GM18507 (cell line): ENCODE data around the gene GPR132.
"Not testable (repeated sequence)": the region's sequence is repeated elsewhere in the genome, so short reads cannot be mapped to it uniquely, and the experiment has no call there.

Experiments
- DNase-seq: peaks from one replicate; pipeline ENCODE4 v3.0.0; 2011; ENCODE audit warnings: low read depth; ENCODE audit not compliant: insufficient read length; ENCODE audit errors: extremely low spot score
- FAIRE-seq: peaks from 2 replicates; lab custom pipeline; 2011; peaks lifted over from hg19 to GRCh38; lab: Jason Lieb, UNC

GPR132 gene

DNA sequence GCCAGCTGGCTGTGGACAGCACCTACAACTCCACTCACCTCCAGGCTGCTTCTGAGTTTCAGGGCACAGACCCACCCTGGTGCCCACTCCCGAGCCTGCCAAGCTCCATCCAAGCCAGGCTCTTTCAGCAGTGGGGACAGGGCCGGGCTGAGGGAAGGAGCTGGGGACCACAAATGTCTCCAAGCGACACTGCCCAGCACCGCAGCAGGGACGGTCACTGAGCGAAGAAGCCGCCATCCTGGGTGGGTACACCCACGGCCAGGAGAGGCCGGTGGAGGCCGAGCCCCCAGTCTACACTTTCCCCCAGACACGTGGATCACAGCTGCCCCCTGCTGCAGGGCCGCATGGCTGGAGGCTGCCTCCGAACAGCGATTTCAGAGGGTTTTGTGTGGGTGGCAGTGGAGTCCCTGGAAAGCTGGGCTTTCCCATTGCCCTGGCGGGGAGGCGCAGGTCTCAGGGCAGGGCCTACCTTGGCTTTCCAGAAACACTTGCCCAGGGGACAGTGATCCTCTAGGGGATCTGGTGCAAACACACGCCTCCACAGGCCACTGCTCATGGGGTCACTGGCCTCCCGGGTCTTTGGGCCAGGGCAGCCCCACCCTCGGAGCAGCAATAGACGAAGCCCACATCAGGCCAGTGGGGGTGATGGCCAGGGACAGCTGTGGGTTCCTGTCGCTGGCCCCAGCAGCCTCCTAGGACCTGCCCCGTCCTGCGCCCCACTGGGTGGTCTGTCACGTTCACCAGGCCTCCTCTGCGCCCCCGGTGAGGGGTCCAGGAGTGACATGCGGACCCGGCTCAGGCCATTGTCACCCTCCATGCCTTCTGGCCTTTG is 1.2 kb upstream of the GPR132 start:
- DNase-seq (no peak), FAIRE-seq (peak; percentile 73)

DNA sequence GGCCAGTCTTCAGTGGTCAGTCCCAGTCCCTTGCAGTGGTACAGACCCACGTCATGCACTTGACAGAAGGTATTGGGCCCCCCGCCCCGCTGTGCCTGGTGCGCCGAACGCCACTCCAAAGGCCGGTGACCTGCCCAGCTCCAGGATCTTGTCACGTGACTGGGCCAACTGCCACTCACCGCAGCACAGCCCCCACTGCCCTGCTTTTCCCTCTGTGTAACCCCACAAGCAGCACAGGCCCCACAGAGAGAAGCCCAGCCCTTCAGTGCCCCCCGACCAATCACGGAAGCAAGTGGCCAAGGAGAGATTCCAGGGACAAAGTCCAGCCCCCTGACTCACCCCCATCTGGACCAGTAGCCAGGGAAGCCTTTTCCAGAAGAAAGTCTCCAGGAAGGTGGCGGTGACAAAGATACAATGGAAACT is 498 bp downstream of the GPR132 start:
- no peak for FAIRE-seq
- DNase-seq: no peak

DNA sequence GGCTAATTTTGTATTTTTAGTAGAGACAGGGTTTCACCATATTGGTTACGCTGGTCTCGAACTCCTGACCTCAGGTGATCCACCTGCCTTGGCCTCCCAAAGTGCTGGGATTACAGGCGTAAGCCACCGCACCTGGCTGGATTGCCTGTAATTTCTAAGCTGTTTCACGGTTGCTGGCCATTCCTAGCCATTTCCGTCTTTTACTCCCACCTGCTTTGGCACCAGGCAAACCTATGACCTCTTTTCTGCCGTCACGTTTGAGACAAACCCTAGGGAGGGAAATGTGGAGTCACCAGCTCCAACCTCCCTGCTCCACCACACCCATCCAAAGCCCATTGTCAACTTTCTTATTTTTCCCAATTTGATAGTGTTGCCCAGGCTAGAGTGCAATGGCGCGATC is 1.2 kb downstream of the GPR132 start:
- FAIRE-seq (no peak), DNase-seq (no peak)

DNA sequence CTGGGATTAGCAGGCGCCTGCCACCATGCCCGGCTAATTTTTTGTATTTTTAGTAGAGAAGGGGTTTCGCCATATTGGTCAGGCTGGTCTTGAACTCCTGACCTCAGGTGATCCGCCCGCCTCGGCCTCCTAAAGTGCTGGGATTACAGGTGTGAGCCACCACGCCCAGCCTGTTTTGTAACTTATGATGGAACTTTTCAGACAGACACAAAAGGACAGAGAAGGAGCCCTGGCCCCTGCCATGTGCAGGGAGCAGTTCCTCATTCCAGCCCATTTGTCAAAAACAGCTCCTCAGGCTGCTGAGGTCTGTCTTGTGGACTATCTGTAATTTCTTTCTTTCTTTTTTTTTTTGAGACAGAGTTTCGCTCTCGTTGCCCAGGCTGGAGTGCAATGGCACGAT is 1.7 kb downstream of the GPR132 start:
- FAIRE-seq: peak; percentile 68
- not testable (repeated sequence) for DNase-seq

DNA sequence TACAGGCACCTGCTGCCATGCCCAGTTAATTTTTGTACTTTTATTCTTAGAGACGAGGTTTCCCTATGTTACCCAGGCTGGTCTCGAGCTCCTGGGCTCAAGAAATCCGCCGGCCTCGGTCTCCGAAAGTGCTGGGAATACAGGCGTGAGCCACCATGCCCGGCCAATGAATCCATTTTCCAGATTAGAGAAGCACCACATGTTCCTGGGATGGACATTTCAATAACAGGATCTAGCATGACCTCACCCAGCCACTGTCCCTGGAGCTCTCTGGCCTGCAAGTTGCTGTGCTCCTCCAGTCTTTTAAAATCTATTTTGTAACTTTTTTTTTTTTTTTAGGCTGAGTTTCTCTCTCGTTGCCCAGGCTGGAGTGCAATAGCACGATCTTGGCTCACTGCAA is 2.2 kb downstream of the GPR132 start:
- FAIRE-seq (no peak), DNase-seq (no peak)

DNA sequence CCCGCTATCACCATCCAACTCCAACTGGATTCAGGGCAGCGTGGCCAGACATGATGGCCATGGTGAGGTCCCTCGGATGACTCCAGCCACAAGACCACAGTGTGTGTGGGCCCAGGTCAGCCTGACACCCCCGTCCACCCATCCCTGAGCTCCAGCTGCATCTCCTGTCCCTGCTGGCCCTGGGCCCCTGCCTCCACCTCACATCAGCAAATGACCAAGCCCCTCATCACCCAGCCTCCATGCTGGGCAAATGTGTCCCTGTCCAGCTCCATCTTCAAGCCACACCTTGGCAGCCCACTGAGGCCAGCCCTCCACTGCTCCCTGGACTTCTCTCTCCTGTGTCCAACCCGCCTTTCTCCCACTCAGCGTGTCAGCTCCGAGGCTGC is 3.2 kb downstream of the GPR132 start:
- FAIRE-seq (no peak), DNase-seq (no peak)

DNA sequence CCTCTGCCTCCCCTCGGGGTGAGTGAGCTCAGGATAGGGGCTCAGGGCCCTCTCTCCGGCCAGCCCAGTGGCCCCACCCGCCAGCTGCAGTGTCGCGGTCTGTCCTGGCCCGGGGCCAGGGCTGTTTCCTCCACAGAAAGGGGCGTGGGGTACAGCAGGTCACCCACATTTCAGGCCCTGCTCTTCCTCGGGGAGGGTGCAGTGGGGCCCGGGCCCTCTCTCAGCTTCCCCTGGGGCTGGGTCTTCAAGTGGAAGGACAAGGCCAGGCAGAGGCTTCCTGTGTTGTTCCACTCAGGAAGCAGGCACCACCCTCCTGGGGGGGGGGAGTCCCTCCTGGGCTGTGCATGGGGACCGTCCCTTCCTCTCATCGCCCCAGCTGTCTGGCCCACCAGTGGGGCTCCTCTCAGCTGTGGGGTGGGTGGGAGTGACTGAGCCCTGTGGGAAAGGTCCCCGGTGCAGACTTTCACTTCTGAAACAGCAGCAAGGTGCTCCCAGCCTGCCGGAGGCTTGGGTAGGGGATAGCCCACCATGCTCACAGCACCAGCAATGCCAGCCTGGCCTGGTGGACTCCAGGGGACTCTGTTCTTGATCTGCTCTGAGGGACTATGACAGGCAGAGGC is 3.7 kb downstream of the GPR132 start:
- DNase-seq (no peak), FAIRE-seq (peak; percentile 94)

DNA sequence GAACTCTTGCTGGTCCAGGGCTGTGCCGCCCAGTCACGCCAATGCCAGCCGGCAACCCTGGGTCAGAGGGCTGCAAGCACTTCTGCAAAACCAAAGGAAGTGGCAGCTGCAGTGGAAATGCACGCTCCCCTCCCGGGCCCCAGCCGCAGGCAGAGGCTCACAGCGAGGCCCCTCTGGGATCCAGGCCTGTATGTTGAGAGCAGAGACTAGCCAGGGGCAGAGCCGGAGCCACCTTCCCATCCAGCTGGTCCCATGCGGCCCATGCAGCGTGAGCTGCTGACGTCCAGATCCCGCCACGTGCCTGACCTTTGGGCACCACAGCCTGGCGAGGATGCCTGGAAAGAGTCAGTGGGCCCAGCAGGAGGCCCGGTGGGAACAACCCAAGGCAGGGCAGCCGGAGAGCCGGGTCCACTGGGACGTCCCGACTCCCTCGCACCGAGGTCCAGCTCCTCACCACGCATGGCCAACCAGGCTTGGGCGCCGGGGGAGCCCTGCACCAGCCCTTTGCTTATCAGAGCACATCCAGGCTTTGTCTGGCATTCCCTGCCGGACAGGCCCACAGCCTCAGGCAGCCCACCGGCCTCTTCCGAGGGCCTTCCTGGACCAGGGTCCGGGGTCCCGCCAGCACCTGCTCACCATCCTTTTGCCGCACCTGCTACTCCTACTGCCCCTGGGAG is 4.3 kb downstream of the GPR132 start:
- peak; percentile 80 for FAIRE-seq
- no peak for DNase-seq

DNA sequence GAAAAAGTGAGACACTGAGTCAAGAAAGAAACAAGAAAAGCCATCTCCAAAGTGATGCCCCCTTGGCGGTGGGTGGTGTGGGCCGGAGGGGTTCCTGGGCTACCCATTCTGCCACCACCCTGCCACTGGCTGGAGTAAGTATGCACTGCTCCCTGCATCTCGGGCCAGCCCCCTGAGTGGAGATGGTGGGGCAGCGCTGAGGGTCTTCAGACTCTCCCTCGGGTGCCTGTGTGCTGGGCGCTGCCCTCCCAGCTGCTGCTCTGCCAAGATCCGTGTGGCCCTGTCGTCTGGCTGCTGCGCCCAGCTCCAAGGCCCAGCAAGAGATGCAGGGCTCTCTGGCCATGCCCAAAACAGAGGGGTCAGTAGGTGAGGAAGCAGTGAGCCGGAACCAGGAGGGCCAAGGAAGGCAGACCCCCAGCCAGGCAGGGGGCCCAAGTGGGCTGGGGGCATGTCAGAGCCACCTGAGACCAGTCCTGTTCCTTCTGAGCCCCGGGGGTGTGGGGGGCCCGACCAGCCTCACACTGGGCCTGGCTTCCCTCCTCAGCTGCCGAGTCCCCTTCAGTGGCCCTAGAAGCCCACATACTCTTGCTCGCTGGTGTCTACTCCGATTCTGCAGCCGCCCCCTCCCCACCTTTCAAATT is 5.2 kb downstream of the GPR132 start:
- DNase-seq: no peak
- FAIRE-seq: no peak

DNA sequence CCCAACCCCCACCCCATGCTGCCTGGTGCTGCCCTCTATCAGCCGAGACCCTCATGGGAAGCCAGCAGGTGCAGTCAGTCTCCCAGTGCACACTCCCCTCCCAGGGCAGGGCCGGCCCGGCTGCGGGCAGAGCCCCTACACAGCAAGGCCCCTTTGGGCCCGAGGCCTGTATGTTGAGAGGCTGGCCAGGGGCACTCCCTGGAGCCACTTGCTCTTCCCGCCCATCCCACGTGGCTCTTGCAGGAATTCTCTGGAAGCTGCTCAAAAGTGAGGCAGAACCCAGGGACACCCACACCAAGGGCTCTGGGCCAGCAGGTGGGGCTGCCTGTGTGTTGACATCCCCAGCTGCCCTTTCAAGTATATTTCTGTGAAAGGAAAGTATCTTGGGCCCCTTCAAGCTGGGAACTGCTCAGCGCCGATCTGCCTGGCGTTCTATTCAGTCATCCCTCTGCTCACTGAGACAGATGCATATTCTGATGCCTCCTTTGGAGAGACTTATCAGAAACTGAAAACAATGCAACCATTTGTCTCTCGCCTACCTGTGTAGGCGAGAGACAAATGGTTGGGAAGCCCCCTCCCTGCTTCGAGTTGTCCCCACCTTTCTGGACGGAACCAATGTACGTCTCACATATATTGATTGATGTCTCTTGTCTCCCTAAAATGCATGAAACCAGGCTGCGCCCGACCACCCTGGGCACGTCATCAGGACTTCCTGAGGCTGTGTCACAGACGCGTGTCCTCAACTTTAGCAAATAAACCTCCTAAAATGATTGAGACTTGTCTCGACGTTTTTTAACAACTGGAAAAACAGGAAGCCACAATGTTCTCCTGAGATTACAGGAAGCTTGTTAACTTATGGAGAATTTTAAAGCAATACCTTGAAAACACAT is 6.0 kb downstream of the GPR132 start:
- DNase-seq: no peak
- FAIRE-seq: no peak

DNA sequence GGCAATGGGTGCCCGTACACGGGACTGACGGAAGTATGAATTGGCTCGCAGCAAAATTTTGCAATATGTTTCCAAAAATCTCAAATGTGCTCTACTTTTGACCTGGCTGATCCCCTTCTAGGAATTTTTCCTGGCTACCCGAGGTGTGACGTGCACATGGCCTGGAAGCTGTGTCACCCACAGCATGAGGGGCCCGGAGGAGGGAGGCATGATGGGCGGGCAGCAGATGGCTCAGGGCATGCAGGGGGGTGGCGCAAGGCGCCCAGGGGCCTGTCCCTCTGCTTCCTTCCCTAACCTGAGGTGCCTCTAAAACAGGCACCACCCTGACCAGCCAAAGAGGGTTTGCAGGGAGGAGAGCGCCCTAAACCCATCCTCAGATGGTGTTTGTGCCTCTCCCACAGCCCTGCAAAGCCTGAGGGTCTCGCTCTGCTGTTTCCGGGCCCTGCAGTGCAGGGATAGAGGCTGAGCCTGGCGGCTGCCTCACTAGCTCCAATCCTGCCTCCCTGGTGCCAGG is 6.7 kb downstream of the GPR132 start:
- DNase-seq: no peak
- no peak for FAIRE-seq

DNA sequence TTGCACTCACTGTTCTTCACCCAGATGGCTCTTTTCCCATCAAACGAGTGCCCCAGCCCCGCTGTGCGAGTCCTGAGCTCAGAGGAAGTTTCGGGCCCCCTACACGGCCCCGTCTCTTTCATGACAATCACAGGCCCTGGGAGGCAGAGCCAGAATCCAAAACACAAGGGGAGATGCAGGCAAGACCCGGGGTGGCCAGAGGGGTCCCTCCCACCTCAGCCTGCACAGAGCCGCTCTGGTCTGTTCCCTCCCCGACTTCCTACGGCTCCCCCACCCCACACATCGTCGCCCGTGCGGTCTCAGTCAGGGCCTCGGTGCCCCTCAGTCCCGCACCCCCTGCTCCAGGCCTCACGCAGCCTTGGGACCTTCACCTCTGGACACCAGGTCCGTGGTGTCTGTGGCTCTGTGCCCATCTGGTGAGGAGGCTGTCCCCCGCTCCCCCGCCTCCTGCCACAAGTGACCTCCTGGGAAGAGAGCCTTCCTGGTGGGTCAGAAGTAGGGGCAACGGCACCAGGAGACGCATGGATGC is 8.9 kb downstream of the GPR132 start:
- DNase-seq (no peak), FAIRE-seq (no peak)

DNA sequence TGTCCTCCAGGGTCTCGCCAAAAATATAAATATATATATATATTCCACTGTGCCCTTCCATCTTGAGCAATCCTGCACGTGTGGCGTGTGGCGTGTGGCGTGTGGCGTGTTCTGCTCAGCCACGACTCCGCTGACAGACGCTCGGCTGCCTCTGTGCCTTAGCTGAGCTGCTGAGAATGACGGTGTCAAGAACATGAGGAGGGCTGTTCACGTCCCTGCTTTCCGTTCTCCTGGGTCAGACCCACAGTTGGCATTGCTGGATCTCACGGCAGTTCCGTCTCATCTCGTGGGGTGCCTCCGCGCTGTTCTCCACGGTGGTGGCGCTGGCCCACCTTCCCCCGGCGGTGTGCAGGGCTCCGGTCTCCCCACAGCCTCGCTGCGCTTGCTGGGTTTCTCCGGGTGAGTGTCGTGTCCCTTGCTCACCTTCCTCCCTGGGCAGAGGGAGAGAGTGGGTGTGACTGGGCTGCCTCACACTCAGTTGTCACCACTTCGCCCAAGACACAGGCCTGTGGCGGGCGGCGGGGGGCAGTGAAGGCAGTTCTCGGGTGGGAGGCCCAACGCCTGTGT is 9.4 kb downstream of the GPR132 start:
- FAIRE-seq (no peak), DNase-seq (no peak)

DNA sequence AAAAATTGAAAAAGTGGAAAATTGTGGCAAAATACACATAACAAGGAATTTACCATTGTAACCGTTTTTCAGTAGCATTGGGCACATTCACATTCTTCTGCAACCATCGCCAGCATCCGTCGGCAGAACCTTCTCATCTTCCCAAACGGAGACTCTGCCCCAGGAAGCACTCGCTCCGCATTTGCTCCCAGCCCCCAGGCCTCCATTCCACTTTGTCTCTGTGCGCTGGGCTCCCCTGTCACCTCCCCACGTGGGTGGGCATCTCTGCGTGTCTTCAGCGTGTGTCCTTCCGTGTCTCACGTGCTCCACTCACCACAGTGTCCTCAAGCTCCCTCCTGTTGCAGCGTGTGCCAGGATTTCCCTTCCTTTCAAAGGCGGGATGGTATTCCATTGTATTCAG is 9.9 kb downstream of the GPR132 start:
- FAIRE-seq (no peak), DNase-seq (no peak)

DNA sequence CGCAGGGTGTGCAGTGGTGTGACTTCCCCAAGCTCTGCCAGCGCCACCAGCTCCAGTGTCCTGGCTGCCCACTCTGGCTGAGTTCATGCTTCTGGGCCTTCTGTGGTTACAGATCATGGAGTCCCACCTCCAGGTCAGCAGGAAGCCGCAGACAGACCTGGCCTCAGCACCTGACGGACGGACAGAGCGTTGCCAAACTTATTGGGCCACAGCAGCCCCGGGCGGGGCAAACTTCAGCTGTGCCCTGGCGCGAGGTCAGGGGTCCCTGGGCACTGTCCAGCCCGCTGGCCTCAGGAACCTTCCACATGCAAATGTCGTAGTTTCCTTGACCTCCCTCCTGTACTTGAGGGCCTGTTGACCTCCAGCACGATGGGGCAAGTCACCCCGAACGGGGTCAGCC is 11.2 kb downstream of the GPR132 start:
- DNase-seq (no peak), FAIRE-seq (no peak)

DNA sequence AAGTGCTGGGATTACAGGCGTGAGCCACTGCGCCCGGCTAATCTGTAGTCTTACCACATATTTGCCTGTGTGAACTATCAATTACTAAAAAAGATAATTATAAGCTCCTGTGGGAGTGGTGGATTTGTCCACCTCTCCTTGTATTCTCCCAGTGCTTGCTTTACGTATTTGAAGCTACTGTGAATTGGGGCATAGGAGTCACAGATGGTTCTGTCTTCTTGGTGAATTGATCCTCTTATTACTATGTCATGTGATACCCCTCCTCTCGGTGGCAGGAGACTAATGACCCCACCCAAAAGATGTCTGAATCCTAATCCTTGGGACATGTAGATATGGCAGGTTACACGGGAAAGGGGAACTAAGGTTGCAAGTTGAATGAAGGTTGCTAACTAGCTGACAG is 11.8 kb downstream of the GPR132 start:
- FAIRE-seq: no peak

DNA sequence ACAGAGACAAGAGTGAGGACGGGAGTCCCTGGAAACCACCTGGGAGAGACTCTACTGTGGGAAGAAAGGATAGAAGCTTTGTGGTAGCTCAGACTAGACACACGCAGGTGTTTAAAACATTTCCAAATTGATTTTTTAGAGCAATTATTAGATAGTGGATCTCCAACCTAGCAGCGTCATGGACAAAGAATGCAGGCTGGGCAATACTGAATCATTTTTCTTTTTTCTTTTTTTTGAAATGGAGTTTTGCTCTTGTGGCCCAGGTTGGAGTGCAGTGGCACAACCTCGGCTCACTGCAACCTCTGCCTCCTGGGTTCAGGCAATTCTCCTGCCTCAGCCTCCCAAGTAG is 13.1 kb downstream of the GPR132 start:
- DNase-seq (no peak), FAIRE-seq (no peak)

More for the DNA sequence above, 11.8 kb downstream of the GPR132 start:
- DNase-seq: no peak

DNA sequence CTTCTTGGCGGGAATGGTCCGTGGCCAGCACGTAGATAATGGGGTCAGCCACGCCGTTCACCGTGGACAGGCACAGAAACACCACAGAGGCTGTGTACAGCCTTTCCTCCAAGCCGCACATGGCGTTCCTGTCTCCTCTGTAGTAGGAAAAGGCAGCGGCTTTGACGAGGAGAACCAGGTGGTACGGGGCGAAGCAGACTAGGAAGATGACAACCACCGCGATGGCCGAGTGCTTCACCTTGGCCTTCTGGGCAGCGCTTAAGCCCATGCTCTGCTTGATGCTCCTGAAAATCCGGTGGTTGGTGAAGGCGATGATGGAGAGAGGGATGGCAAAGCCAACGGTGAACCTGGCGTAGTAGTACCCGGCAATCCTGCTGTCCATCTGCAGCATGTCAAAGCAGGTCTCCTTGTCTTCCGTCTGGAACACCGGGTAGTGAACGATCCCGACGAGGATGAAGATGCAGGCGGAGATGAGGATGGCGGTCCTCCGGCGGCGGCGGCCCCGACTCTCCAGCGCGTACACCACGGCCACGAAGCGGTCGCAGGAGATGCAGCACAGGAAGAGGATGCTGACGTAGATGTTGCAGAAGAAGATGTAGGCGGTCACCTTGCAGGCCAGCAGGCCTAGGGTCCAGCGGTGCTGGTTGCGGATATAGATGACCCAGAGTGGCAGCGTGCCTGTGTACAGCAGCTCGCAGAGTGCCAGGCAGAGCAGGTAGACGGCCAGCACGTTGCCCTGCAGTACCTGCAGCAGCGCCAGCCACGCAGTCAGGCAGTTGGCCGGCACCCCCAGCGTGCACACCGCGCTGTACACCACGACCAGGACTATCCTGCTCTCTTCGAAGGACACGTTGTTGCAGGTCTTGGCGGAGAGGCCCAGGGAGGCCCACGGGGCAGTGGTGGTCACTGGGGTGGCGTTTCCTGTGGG is 13.8 kb downstream of the GPR132 start:
- no peak for DNase-seq
- FAIRE-seq: no peak
